AG04450 (cell line): ENCODE measurements around the gene C13orf42. TPM values are rescaled to one million over a fixed set of nuclear protein-coding genes. Genes with fewer than 3 reads are reported as not detected.

Experiments
- CTCF ChIA-PET: fragments of 300-600, 350-600 bp; formaldehyde crosslinking; extraction: SDS; loops from one replicate; lab custom pipeline; 2022; ENCODE audit warnings: antibody characterized with exemption, inconsistent platforms; lab: Charles Lee
- POLR2A ChIA-PET: fragments of 350-600 bp; formaldehyde crosslinking; extraction: SDS; loops from one replicate; lab custom pipeline; 2021; ENCODE audit warnings: antibody characterized with exemption, inconsistent platforms; lab: Yijun Ruan, JAX
- DNase-seq: peaks from one replicate; pipeline ENCODE4 v3.0.0-alpha.2; 2011; ENCODE audit warnings: low read depth, low spot score
- H3K27ac ChIP-seq: one replicate; pipeline ENCODE4 v1.5.1; 2012; ENCODE audit warnings: low read depth, low read length, control low read depth
- H3K27me3 ChIP-seq: one replicate; pipeline ENCODE4 v1.6.0; 2012; ENCODE audit warnings: low read length; ENCODE audit not compliant: control insufficient read depth, insufficient read depth
- H3K4me3 ChIP-seq: 2 replicates; pipeline ENCODE4 v1.5.1; 2011; ENCODE audit warnings: mild to moderate bottlenecking, low read depth, low read length, control low read depth
- H3K9me3 ChIP-seq: 2 replicates; pipeline ENCODE4 v1.5.1; 2012; ENCODE audit warnings: low read length; ENCODE audit not compliant: control insufficient read depth, insufficient read depth
- CTCF ChIP-seq: IDR thresholded peaks from 2 replicates; pipeline ENCODE4 v1.5.1; 2011; ENCODE audit warnings: low read depth, low read length, control low read depth, inconsistent platforms
- polyA plus RNA-seq: library from polyadenylated mRNA; depleted of rRNA; stranded (reverse); fragments of >200 nt; gene quantifications from 2 replicates; pipeline ENCODE4 v1.2.3, GENCODE V29; 2011

Gene C13orf42
- polyA plus RNA-seq, 1 experiment = not detected

GRCh38 chr13:51044023-51044665 lies 66.9 kb downstream of the C13orf42 start:
- TF ChIP-seq CTCF = no peak
- ChIA-PET POLR2A (no interaction called here), CTCF (no interaction called here)
- Histone ChIP-seq H3K27me3 (peaks cover 15% of the 10 kb centered on the region), H3K9me3 (no peaks in the 10 kb centered on the region), H3K4me3 (no peak overlapping the region), H3K27ac (no peak overlapping the region)
- DNase-seq = no peak

GRCh38 chr13:51043310-51043709 lies 67.8 kb downstream of the C13orf42 start:
- Histone ChIP-seq H3K27ac (no peak overlapping the region), H3K27me3 (peaks cover 19% of the 10 kb centered on the region), H3K9me3 (no peaks in the 10 kb centered on the region), H3K4me3 (no peak overlapping the region)
- CTCF ChIA-PET = no interaction called here
- no peak for TF ChIP-seq CTCF
- POLR2A ChIA-PET = no interaction called here
- DNase-seq = no peak

- no peak overlapping the region for H3K4me3 ChIP-seq
- H3K27ac ChIP-seq = no peak overlapping the region
- CTCF ChIA-PET = no interaction called here
- no peak for TF ChIP-seq CTCF
- H3K27me3 ChIP-seq = peaks cover 16% of the 10 kb centered on the region
- POLR2A ChIA-PET = no interaction called here
- no peak for DNase-seq
- no peaks in the 10 kb centered on the region for H3K9me3 ChIP-seq
Observed at GRCh38 chr13:51041710-51042109, 69.4 kb downstream of the C13orf42 start.

GRCh38 chr13:51041126-51041525 lies 69.9 kb downstream of the C13orf42 start:
- no peaks in the 10 kb centered on the region for H3K9me3 ChIP-seq
- no peak for DNase-seq
- POLR2A ChIA-PET = no interaction called here
- H3K4me3 ChIP-seq = no peak overlapping the region
- H3K27ac ChIP-seq = no peak overlapping the region
- peaks cover 16% of the 10 kb centered on the region for H3K27me3 ChIP-seq
- TF ChIP-seq CTCF = no peak
- CTCF ChIA-PET = no interaction called here

- ChIA-PET POLR2A (no interaction called here), CTCF (no interaction called here)
- TF ChIP-seq CTCF = no peak
- H3K27ac ChIP-seq = no peak overlapping the region
- H3K9me3 ChIP-seq = no peaks in the 10 kb centered on the region
- peaks cover 13% of the 10 kb centered on the region for H3K27me3 ChIP-seq
- DNase-seq = no peak
- no peak overlapping the region for H3K4me3 ChIP-seq
Observed at GRCh38 chr13:51040431-51040830, 70.6 kb downstream of the C13orf42 start.
